Prostate gland (tissue), 2 donors: ENCODE measurements around the gene ECE1. TPM values are rescaled to one million over a fixed set of nuclear protein-coding genes. Genes with fewer than 3 reads are reported as not detected.

Experiments used
- DNase-seq: peaks from one replicate; pipeline ENCODE4 v3.0.0-alpha.2; 2019; ENCODE audit warnings: low spot score
- H3K27ac ChIP-seq, 2 donors: fragments of 200-600 bp; sonication (generic); 2 replicates each; pipeline ENCODE4 v1.5.1; 2017 to 2019
- H3K27me3 ChIP-seq: fragments of 200-600 bp; sonication (generic); replicated peaks from 2 replicates; pipeline ENCODE4 v1.5.1; 2019; ENCODE audit not compliant: insufficient read depth
- H3K36me3 ChIP-seq, 2 donors: fragments of 200-600 bp; sonication (generic); 1 replicate in 1 of 2; 2 replicates in 1 of 2; pipeline versions ENCODE4 v1.5.1 to v1.8.1; 2017 to 2019
- H3K4me1 ChIP-seq: fragments of 200-600 bp; sonication (generic); replicated peaks from 2 replicates; pipeline ENCODE4 v1.5.1; 2019
- H3K4me3 ChIP-seq, 2 donors: fragments of 200-600 bp; sonication (generic); 2 replicates each; pipeline ENCODE4 v1.5.1; 2017 to 2019
- H3K9me3 ChIP-seq: fragments of 200-600 bp; sonication (generic); 2 replicates; pipeline ENCODE4 v1.5.1; 2017
- CTCF ChIP-seq, 4 experiments: fragments of 200-600 bp in 2 of 4; fragments of 450-650 bp in 2 of 4; sonication (generic) in 2 of 4; IDR thresholded peaks; 1 replicate in 3 of 4; 2 replicates in 1 of 4; pipeline ENCODE4 v1.5.1; 2016 to 2019; ENCODE audit warnings: antibody characterized with exemption in 4 of 4, mild to moderate bottlenecking in 2 of 4, moderate library complexity in 2 of 4
- POLR2A ChIP-seq: fragments of 450-650 bp; IDR thresholded peaks from one replicate; pipeline ENCODE4 v1.6.1; 2016; ENCODE audit warnings: antibody characterized with exemption, mild to moderate bottlenecking
- POLR2AphosphoS5 ChIP-seq: sonication (generic); formaldehyde crosslinking; IDR thresholded peaks from one replicate; pipeline ENCODE4 v1.6.1; 2017; ENCODE audit warnings: antibody characterized with exemption
- WGBS: methylation state at CpG from one replicate; pipeline ENCODE4 v1.1.5; 2018; 5-methylcytosine and 5-hydroxymethylcytosine counted together
- intact Hi-C: fragments of 100-400 bp; cut with DNase I; formaldehyde crosslinking; loops from one replicate; pipeline ENCODE4 v1.14.2; 2022
- total RNA-seq, 2 donors: library from RNA; depleted of rRNA; stranded (reverse); fragments of >200 nt; gene quantifications; one replicate each; pipeline ENCODE4 v1.1.0, GENCODE V29; 2016

The ECE1 gene
- total RNA-seq, 2 donors from 2014 or later, result 113 to 146 TPM

GRCh38 chr1:21265644-21266043 is 24.6 kb downstream of the ECE1 start:
- H3K27ac ChIP-seq, result peak overlapping the region in 1 of 2 donors; percentile 25
- WGBS, result 92% methylated on average over 6 of the region's 6 CpGs
- no peak for DNase-seq
- no peak overlapping the region for H3K4me3 ChIP-seq
- no peaks in the 10 kb centered on the region for H3K9me3 ChIP-seq
- H3K36me3 ChIP-seq, result no peaks in the 10 kb centered on the region
- intact Hi-C loops, result no loop called here
- no peaks in the 10 kb centered on the region for H3K27me3 ChIP-seq
- TF ChIP-seq CTCF (IDR thresholded peaks at IDR 0.05) (no peak), POLR2AphosphoS5 (no peak), POLR2A (no peak)
- peaks cover 25% of the 10 kb centered on the region for H3K4me1 ChIP-seq

- H3K36me3 ChIP-seq, result no peaks in the 10 kb centered on the region
- H3K27me3 ChIP-seq, result no peaks in the 10 kb centered on the region
- H3K4me1 ChIP-seq, result peaks cover 19% of the 10 kb centered on the region
- H3K4me3 ChIP-seq, result no peak overlapping the region
- H3K9me3 ChIP-seq, result no peaks in the 10 kb centered on the region
- TF ChIP-seq POLR2A (no peak), POLR2AphosphoS5 (no peak), CTCF (IDR thresholded peaks at IDR 0.05) (no peak)
- intact Hi-C loops, result loop anchor here (5.0 kb wide), 1 partner anchor 77 kb away; no protein-coding TSS in a partner anchor
- 64% methylated on average over 4 of the region's 4 CpGs for WGBS
- no peak overlapping the region for H3K27ac ChIP-seq
- DNase-seq, result no peak
Observed at GRCh38 chr1:21264898-21265297, 25.4 kb downstream of the ECE1 start.

- Histone ChIP-seq H3K9me3 (no peaks in the 10 kb centered on the region), H3K4me1 (peaks cover 11% of the 10 kb centered on the region), H3K4me3 (no peak overlapping the region), H3K27ac (peak overlapping the region; percentile 73 to 84), H3K27me3 (no peaks in the 10 kb centered on the region), H3K36me3 (no peaks in the 10 kb centered on the region)
- 86% methylated on average over 11 of the region's 11 CpGs for WGBS
- intact Hi-C loops, result loop anchor here (5.0 kb wide), 1 partner anchor 79 kb away; no protein-coding TSS in a partner anchor
- no peak for TF ChIP-seq CTCF (IDR thresholded peaks at IDR 0.05)
- no peak for TF ChIP-seq POLR2AphosphoS5
- TF ChIP-seq POLR2A, result no peak
- no peak for DNase-seq
Observed at GRCh38 chr1:21263653-21264225, 26.5 kb downstream of the ECE1 start.

GRCh38 chr1:21263052-21263429 is 27.2 kb downstream of the ECE1 start:
- no peak for TF ChIP-seq CTCF (IDR thresholded peaks at IDR 0.05)
- no peak for TF ChIP-seq POLR2AphosphoS5
- TF ChIP-seq POLR2A, result no peak
- WGBS, result 73% methylated on average over 10 of the region's 10 CpGs
- DNase-seq, result no peak
- Histone ChIP-seq H3K27me3 (no peaks in the 10 kb centered on the region), H3K9me3 (no peaks in the 10 kb centered on the region), H3K27ac (peak overlapping the region; percentile 73 to 84), H3K4me3 (no peak overlapping the region), H3K4me1 (peaks cover 11% of the 10 kb centered on the region), H3K36me3 (no peaks in the 10 kb centered on the region)
- intact Hi-C loops, result loop anchor here (5.0 kb wide), 1 partner anchor 79 kb away; no protein-coding TSS in a partner anchor
